Panc1 (cell line): Measurements from ENCODE around the gene RNF41. TPM values are rescaled to one million over a fixed set of nuclear protein-coding genes. Genes with fewer than 3 reads are reported as not detected.

Source experiments
- ATAC-seq: fragments of 200-7000 bp; cut with Tn5 transposase; 2 replicates; pipeline ENCODE4 v1.9.1; 2020; ENCODE audit warnings: mild to moderate bottlenecking, moderate library complexity
- BruUV-seq: library from RNA; stranded (reverse); fragments of 400-500 nt; replicated peaks from 2 replicates; lab custom pipeline; 2021; lab: Mats Ljungman, UMichigan
- CTCF ChIA-PET: fragments of 300-600 bp; sonication (Branson Sonifier 250); formaldehyde crosslinking; loops from one replicate; lab custom pipeline; 2022; ENCODE audit warnings: antibody characterized with exemption; lab: Charles Lee
- POLR2A ChIA-PET: fragments of 300-600 bp; sonication (Branson Sonifier 250); formaldehyde crosslinking; loops from one replicate; lab custom pipeline; 2022; ENCODE audit warnings: antibody characterized with exemption; lab: Charles Lee
- DNase-seq: peaks from one replicate; pipeline ENCODE4 v3.0.0-alpha.2; 2010; ENCODE audit warnings: low read depth, low spot score
- H3K27ac ChIP-seq: 2 replicates; pipeline ENCODE4 v1.5.1; 2011; ENCODE audit warnings: mild to moderate bottlenecking, low read length, inconsistent platforms
- H3K27me3 ChIP-seq: fragments of 200-500 bp; sonication (Bioruptor generic); 2 replicates; pipeline ENCODE4 v1.6.0; 2014; ENCODE audit warnings: low read length, inconsistent platforms; ENCODE audit not compliant: control insufficient read depth, insufficient read depth
- H3K36me3 ChIP-seq: fragments of 200-500 bp; sonication (Bioruptor generic); 2 replicates; pipeline ENCODE4 v1.5.1; 2014; ENCODE audit warnings: inconsistent platforms, mild to moderate bottlenecking, low read length, moderate library complexity; ENCODE audit not compliant: control insufficient read depth, insufficient read depth
- H3K4me1 ChIP-seq: 2 replicates; pipeline ENCODE4 v1.5.1; 2011; ENCODE audit warnings: inconsistent platforms, mild to moderate bottlenecking, low read length, moderate library complexity; ENCODE audit not compliant: control insufficient read depth, insufficient read depth
- H3K4me3 ChIP-seq, 2 experiments: 2 replicates each; pipeline ENCODE4 v1.5.1; 2011 to 2012; ENCODE audit warnings: low read depth in 2 of 2, low read length in 2 of 2, mild to moderate bottlenecking in 2 of 2, inconsistent platforms in 1 of 2, moderate library complexity in 1 of 2
- H3K9me3 ChIP-seq: fragments of 200-500 bp; sonication (Bioruptor generic); 2 replicates; pipeline ENCODE4 v1.5.1; 2014; ENCODE audit warnings: low read depth, mild to moderate bottlenecking, inconsistent platforms, low read length, moderate library complexity; ENCODE audit not compliant: control insufficient read depth, insufficient read depth
- CTCF ChIP-seq: fragments of 450-650 bp; IDR thresholded peaks from 2 replicates; pipeline ENCODE4 v1.5.1; 2017; ENCODE audit warnings: mild to moderate bottlenecking
- POLR2AphosphoS5 ChIP-seq: IDR thresholded peaks from 2 replicates; pipeline ENCODE4 v1.6.1; 2012; ENCODE audit warnings: mild to moderate bottlenecking, low read depth, low read length, moderate library complexity
- SIN3A ChIP-seq: IDR thresholded peaks from 2 replicates; pipeline ENCODE4 v1.6.1; 2012; ENCODE audit warnings: low read depth, mild to moderate bottlenecking, low read length, moderate library complexity, borderline replicate concordance; ENCODE audit not compliant: insufficient read depth
- TCF7L2 ChIP-seq: IDR thresholded peaks from 2 replicates; pipeline ENCODE4 v1.6.1; 2011; ENCODE audit warnings: mild to moderate bottlenecking, low read depth, low read length, inconsistent platforms
- in situ Hi-C: cut with HindIII; loops from 2 replicates; pipeline ENCODE4 v1.10.0; 2016; ENCODE audit warnings: low sequenced_read_pairs, low pct_unique_long_range_greater_than_20kb
- intact Hi-C: fragments of 100-400 bp; cut with micrococcal nuclease; formaldehyde crosslinking; loops from one replicate; pipeline ENCODE4 v1.10.0; 2022; ENCODE audit not compliant: unreplicated experiment
- total RNA-seq: library from RNA; stranded (reverse); gene quantifications from one replicate; pipeline ENCODE4 v1.2.1, GENCODE V29; 2021; ENCODE audit not compliant: unreplicated experiment
- TF ChIP-seq, protein P1 (sequence below), 2 experiments: IDR thresholded peaks; 2 replicates each; pipeline ENCODE4 v1.6.1; 2011 to 2012; ENCODE audit warnings: low read depth in 2 of 2, control low read depth in 1 of 2, low read length in 1 of 2, mild to moderate bottlenecking in 1 of 2, moderate library complexity in 1 of 2; ENCODE audit not compliant: insufficient read depth in 1 of 2

The RNF41 gene
- total RNA-seq, 1 experiment from 2014 or later: 35.3 TPM

DNA sequence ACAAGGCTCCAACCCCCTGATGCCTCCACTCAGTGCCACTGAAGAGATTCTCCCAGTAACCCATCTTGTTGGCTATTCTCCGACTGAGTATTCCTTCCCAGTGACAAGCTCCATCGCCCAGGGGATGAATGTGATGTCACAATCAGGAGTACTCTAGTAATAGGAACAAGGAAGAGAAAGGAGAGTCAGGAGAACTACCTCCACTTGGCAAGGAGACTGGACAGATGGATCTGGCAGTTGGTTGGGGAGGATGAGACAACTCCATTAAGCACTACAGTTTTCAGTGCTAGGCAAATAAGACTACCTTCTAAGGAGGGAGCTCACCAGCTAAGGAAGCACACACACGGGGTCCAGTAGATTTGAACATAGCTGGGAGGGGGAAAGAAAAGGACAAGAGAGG, 5.3 kb downstream of the RNF41 start:
- POLR2A ChIA-PET: interaction anchor here (0.5 kb wide), 1 partner anchor 75 kb away, joined by 3 read pairs; no protein-coding TSS in a partner anchor
- no TSS peak for BruUV-seq
- in situ Hi-C loops: no loop called here
- Histone ChIP-seq H3K9me3 (no peaks in the 10 kb centered on the region), H3K27ac (no peak overlapping the region), H3K4me3 (no peak overlapping the region), H3K36me3 (peaks cover 9% of the 10 kb centered on the region; the same call in 1 of the 2 replicates), H3K4me1 (no peaks in the 10 kb centered on the region), H3K27me3 (no peaks in the 10 kb centered on the region)
- ATAC-seq (no peak; the same call in 1 of the 2 replicates), DNase-seq (no peak)
- TF ChIP-seq POLR2AphosphoS5 (no peak), CTCF (no peak)
- intact Hi-C loops: no loop called here
- CTCF ChIA-PET: interaction anchor here (0.6 to 0.7 kb wide), 2 partner anchors 178 to 234 kb away, joined by 3 to 11 read pairs; no protein-coding TSS in a partner anchor

- no peaks in the 10 kb centered on the region for H3K27me3 ChIP-seq
- no TSS peak for BruUV-seq
- no peaks in the 10 kb centered on the region for H3K4me1 ChIP-seq
- H3K4me3 ChIP-seq: no peak overlapping the region
- ChIA-PET CTCF (no interaction called here), POLR2A (interaction anchor here (0.6 kb wide), 1 partner anchor 106 kb away, joined by 7 read pairs; no protein-coding TSS in a partner anchor)
- TF ChIP-seq SIN3A (no peak), POLR2AphosphoS5 (no peak), CTCF (no peak), TCF7L2 (no peak)
- TF ChIP-seq, protein P1, sequence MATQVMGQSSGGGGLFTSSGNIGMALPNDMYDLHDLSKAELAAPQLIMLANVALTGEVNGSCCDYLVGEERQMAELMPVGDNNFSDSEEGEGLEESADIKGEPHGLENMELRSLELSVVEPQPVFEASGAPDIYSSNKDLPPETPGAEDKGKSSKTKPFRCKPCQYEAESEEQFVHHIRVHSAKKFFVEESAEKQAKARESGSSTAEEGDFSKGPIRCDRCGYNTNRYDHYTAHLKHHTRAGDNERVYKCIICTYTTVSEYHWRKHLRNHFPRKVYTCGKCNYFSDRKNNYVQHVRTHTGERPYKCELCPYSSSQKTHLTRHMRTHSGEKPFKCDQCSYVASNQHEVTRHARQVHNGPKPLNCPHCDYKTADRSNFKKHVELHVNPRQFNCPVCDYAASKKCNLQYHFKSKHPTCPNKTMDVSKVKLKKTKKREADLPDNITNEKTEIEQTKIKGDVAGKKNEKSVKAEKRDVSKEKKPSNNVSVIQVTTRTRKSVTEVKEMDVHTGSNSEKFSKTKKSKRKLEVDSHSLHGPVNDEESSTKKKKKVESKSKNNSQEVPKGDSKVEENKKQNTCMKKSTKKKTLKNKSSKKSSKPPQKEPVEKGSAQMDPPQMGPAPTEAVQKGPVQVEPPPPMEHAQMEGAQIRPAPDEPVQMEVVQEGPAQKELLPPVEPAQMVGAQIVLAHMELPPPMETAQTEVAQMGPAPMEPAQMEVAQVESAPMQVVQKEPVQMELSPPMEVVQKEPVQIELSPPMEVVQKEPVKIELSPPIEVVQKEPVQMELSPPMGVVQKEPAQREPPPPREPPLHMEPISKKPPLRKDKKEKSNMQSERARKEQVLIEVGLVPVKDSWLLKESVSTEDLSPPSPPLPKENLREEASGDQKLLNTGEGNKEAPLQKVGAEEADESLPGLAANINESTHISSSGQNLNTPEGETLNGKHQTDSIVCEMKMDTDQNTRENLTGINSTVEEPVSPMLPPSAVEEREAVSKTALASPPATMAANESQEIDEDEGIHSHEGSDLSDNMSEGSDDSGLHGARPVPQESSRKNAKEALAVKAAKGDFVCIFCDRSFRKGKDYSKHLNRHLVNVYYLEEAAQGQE (IDR thresholded peaks at IDR 0.05; ENCODE audit: insufficient read depth in 1 of 2, low read depth in 2 of 2, low read length in 1 of 2): no peak
- no peaks in the 10 kb centered on the region for H3K9me3 ChIP-seq
- DNase-seq (no peak), ATAC-seq (no peak)
- H3K36me3 ChIP-seq: peaks cover 9% of the 10 kb centered on the region; the same call in 1 of the 2 replicates
- intact Hi-C loops (no loop called here), in situ Hi-C loops (no loop called here)
- H3K27ac ChIP-seq: no peak overlapping the region
These were observed 7.8 kb downstream of the RNF41 start for GRCh38 chr12:56213878-56214277.
